Stimulated activated CD4-positive, alpha-beta T cell treated with anti-CD3 and anti-CD28 coated beads, TNF-alpha, amount 100 ng/mL, for 24 hours (primary cell): ENCODE results near the gene PIEZO1.

ENCODE experiments used
- DNase-seq, 3 experiments: peaks; one replicate each; pipeline ENCODE4 v3.0.0-alpha.2; 2020; ENCODE audit warnings: low read depth in 3 of 3

Gene PIEZO1

DNA sequence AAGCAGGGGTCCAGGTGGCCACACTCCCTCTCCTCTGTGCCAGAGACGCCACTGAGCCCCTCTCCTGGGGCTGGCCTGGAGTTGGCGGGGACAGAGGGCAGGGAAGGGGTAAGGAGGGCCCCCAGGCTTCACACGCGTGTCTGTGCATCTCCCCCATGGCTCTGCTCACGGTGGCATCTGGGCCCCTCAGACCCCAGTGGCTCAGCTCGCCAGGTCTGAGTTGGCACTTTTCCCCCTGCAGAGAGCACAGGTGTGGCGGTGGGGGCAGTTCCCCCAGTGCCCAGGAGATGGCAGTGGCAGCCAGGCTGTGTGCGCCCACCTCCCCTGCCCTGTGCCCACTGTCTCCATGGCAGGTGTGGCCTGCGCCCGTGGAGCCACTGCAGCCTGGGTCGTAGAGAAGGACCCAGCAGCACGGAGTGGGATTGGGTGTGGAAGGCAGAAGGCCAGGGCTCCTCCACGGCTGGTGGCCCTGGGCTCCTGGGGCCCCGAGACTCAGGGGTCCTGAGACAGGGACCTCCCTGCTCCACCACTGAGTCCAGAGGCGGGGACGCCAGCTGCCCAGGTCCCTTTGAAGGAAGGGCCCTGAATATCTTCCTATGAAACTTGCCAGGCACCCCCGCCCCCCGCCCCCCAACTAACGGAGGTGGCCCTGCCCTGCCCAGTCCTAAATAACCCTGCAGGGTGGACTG is 31.0 kb upstream of the PIEZO1 start:
- DNase-seq = peak in 1 of 3 experiments; percentile 59

GRCh38 chr16:88815227-88815626 is 30.2 kb upstream of the PIEZO1 start:
- no peak for DNase-seq

DNA sequence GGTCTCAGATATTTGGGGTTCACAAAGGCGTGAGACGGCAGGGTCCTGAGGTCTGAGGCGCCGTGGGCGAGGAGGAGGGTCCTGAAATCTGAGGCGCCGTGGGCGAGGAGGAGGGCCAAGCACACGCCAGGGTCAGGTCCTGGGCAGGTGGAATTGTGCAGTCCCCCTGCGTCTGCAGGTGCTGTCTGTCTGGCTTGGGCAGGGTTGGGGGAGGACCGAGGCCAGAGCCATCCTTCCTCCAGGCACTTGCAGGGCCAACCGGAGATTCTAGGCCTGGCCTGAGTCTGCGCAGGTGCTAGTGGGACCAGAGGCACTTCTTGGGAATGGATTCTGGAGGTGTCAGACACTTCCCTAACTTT is 29.1 kb upstream of the PIEZO1 start:
- DNase-seq = no peak

DNA sequence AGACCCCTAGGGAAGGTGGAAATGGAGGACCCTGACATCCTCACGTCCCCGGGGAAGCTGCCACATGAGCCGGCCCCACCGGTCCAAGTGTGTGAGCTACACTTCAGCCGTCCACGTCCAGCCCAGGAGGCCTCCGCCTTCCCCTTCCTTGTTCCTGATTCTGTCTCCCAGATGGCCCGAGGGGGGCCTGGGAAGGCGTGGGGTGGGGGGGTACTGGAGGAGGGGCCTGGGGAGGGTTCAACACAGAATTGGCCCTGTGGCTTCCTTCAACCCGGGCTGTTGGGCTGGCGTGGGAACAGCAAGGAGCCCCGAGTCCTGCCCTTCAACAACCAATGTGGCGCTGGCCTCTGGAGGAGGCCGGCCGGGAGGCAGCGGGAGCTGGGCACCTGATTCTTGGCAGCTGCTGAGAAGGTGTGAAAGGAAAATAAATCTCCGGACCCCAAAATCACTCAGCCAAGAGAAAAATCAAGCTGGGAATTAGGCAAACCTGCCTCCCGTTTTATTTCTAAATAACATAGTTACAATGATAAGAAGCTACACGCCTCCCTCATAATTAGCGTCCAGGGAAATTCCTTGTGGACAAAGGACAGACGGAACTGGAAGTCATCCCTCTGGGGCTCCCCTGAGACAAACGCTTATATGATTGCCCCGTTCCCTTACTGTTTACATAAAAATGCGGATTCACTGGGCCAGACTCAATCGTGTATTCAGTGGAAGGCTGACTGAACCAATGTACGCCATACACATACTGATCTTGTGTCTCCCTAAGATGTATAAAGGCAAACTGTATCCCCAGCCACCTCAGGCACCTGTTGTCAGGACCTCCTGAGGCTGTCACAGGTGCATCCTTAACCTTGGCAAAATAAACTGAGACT is 28.5 kb upstream of the PIEZO1 start:
- no peak for DNase-seq

DNA sequence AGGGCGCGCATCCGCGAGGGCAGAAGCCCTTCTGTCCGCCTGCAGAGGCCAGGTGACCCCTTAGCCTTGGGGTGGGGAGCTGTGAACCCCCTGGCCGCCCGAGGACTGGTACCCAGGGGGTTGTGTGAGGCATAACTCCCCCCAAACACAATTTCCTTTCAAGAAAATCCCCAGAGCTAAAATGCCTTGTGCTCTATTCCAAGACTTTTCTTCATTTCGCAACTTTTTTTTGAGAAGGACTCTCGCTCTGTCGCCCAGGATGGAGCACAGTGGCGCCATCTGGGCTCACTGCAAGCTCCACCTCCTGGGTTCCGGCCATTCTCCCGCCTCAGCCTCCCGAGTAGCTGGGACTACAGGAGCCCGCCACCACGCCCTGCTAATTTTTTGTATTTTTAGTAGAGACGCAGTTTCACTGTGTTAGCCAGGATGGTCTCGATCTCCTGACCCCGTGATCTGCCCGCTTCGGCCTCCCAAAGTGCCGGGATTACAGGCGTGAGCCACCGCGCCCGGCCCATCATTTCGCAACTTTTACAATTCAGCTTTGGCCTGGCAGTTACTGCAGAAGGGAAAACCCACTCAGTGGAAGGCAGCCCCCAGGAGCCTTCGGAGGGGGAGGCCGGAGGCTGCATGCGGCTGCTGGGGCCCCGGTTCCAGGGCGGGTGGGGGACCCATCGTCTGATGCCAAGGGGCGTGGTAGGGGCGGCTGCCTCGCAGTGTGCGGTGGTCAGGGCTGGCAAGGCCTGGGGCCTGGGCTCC is 27.7 kb upstream of the PIEZO1 start:
- peak in 1 of 3 experiments; percentile 43 for DNase-seq

- peak; percentile 95 to 97 (median 96) for DNase-seq
These were observed 26.9 kb upstream of the PIEZO1 start, which contains the start of gene APRT for GRCh38 chr16:88811769-88812512. APRT (minus strand) TSS chr16:88811928; CDS start chr16:88811899, 29 bp downstream.

DNA sequence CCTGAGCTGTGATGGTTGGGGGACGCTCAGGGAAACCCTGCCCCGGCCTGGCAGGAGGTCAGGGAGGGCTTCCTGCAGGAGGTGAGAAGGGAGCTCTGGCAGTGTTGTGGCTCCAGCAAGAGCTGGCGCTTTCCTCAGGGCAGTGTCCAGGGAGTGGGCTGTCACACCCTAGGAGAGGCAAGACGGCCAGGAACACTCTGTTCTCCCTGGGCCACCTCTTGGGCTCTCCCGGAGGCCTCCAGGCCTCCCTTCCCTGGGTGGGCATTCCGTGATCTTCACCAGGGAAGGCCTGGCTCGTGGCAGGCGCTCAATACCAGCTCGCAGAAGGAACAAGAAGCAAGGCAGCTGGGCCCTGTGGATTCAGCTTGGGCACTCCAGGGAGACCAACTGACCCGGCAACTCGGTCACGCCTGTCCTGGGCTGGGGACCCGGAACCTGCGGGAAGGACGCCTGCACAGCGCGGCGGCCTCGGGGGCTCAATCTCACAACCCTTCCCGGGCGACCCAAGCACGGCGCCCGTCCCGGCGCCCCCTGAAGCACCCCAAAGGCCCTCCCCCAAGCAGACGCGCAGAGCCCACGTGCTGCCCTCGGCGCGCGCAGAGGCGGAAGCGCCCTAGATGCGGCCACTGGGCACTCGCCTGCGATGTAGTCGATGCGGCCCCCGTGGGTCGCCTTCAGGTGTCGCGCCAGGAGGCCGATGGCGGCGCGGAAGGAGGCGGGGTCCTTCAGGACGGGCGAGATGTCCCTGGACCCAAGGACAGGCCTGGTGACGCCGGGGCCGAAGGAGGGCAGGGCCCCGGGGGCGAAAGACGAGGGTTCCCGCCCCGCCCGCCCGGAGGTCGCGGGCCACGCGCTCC is 26.1 kb upstream of the PIEZO1 start:
- DNase-seq = peak in 2 of 3 experiments; percentile 47 to 68

DNA sequence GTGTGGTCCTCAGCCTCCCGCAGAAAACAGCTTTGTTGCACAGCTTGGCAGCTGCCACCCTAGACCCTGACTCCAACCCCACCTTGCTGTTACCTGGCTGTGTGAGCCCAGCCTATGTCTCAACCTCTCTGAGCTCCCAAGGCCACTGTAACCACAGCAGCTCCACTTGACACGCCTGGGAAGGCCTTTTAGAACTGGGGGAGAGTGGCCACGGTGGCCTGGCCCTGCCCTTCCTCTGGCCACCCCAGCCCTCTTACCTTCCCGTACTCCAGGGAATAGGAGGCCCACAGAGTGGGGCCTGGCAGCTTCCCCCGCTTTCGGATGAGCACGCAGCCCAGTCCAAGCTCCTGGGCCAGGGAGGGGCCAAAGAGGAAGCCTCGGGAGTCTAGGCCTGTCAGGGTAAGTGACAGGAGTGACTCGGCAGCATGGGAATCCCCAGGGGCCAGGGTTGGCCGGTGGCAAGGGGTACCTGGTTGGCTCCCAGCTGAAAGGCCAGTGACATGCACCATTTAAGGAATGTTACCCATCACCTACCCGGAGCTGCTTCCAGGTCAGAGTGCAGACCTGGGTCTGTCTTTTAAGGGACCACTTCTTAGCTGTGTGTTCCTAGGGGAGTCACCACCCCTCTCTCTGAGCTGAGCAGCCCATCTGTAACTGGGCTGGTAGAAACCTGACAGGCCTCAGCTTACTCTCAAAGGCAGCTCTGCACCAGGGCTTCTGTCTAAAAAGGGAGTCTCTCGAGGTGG is 25.3 kb upstream of the PIEZO1 start:
- DNase-seq = peak in 1 of 3 experiments; percentile 58

- DNase-seq = peak in 1 of 3 experiments; percentile 28
These were observed 24.7 kb upstream of the PIEZO1 start for GRCh38 chr16:88809676-88810165.

- DNase-seq = no peak
These were observed 24.2 kb upstream of the PIEZO1 start for GRCh38 chr16:88809068-88809675.

DNA sequence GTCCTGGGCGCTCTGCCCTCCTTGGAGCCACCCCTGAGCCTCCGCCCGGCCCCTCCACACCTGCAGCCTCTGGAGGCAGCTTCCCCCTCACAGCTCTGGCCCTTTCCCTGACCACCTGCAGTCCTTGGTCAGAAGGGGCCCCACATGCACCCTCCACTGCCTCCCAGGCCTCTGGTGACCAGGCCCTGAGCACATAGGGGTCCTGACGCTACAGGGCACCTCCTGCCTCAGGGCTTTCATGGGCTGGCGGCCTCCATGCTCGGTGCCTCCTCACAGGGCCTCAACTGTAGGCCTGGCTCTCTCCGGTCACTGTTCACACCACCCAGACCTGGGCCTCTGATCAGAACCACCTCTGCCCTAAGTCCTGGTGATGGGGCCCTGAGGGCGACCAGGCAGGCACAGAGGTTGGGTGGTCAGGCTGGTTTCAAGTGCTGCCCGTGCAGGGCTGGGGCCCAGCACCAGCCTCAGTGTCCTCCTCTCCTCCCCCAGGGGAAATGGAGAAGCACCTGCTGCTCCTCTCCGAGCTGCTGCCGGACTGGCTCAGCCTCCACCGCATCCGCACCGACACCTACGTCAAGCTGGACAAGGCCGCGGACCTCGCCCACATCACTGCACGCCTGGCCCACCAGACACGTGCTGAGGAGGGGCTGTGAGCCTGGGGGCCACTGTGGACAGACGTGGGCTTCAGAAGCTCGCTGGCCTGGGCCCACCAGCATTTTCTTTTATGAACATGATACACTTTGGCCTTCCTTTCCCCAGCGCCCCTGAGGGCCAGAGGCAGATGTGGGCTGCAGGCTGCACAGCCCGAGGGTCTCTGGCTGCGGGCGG is 22.8 kb upstream of the PIEZO1 start:
- DNase-seq = no peak

DNA sequence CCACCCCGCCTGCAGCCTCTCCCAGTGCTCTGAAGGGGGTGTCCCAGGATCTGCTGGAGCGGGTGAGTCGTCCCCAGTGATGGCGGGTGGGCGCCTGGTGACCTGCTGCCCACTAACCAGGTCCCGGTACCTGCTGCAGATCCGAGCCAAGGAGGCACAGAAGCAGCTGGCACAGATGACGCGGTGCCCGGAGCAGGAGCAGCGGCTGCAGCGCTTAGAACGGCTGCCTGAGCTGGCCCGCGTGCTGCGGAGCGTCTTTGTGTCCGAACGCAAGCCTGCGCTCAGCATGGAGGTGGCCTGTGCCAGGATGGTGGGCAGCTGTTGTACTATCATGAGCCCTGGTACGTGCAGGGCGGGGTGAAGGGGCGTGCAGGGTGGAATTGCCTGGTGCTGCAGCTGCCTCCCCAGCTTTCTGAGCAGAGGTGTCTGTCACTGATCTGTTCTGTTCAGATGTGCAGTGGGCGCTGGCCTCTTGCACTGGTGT is 22.2 kb upstream of the PIEZO1 start:
- DNase-seq = no peak

DNA sequence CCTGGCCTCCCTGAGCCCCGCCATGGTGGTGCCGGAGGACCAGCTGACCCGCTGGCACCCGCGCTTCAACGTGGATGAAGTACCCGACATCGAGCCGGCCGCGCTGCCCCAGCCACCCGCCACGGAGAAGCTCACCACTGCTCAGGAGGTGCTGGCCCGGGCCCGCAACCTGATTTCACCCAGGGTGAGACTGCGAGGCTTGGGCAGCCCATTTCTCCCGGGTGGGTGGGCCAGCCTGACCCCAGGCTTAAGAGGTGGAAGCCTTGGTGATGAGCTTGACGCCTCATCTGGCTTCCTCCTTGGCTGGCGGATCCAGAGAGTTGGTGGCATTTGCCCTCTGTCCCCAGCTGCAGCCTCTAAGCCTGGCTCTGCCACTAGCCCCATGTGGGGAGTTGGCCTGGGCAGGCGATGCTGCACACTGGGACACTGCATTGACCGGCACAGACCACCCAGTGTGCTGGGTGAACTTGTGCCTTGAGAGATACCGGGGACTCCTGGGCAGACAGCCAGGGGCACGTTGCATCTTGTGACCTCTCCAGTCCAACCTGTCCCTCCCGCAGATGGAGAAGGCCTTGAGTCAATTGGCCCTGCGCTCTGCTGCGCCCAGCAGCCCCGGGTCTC is 21.6 kb upstream of the PIEZO1 start:
- no peak for DNase-seq

DNA sequence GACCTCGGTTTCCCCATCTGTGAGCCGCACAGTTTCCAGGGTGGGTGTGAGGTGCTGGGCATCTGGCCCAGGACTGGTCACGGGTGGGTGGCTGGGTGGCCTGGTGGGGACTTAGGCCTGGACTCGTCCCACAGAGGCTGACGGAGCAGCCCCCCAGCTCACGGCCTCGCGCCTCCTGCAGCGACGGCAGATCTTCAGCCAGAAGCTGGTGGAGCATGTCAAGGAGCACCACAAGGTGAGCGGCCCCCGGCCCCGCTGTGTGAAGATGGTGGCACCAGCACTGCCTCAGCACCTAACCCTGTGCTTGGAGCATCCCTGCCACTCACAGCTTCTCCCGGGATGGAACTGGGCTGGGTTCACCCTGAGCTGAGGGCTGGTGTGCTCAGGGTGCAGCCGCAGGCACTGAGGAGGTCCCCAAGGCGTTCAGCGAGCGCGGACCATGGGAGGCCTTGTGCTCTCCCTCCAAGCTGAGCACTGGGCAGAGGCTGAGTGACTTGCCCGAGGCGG is 20.9 kb upstream of the PIEZO1 start:
- no peak for DNase-seq

GRCh38 chr16:88805340-88805715 is 20.3 kb upstream of the PIEZO1 start:
- no peak for DNase-seq

- DNase-seq = peak in 1 of 3 experiments; percentile 50
These were observed 19.7 kb upstream of the PIEZO1 start for GRCh38 chr16:88804552-88805339.

GRCh38 chr16:88804173-88804551 is 19.1 kb upstream of the PIEZO1 start:
- DNase-seq = no peak
